ENCODE measurements around the gene TCFL5.
"Not testable (repeated sequence)": the region's sequence is repeated elsewhere in the genome, so short reads cannot be mapped to it uniquely, and the experiment has no call there.

Gene TCFL5

DNA sequence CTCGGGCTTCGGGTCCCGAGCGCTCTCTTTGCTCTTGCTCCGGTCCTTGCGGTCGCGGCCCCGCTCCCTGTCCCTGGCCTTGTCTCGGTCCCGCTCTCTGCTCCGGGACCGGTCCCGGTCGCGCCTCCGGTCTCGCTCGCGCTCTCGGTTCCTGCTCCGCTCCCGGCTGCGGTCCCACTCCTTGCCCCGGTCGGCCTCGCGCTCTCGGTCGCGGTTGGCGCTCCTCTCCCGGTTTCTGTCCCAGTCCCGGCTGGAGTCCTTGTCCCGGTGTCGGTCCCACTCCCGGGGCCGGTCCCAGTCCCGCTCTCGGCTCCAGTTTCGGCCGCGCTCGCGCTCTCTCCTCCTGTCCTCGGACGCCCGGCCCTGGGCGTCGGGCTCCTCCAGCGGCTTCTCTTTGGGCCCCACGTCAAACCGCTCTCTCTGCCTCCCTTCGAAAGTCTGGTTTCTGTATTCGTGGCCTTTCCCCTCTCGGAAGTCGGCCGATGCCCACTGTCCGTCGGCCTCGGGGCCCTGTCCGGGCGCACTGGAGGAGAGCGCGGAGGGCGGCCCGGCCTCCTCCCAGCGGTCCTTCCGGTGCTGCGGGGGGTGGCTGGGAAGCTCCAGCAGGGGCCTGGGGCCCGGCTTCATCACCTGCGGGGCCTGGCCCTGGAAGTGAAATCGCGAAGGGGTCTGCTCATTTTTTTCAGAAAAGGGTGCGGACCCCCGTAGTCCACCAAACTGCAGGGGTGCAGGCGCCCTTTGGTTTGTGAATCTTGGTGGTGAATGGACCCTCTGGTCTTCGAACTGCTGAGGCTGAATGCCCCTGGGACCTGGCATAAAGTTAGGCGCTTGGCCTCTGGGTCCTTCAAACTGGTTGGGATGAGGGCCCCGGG lies 17.9 kb upstream of the TCFL5 start:
- no peak for DNase-seq

DNA sequence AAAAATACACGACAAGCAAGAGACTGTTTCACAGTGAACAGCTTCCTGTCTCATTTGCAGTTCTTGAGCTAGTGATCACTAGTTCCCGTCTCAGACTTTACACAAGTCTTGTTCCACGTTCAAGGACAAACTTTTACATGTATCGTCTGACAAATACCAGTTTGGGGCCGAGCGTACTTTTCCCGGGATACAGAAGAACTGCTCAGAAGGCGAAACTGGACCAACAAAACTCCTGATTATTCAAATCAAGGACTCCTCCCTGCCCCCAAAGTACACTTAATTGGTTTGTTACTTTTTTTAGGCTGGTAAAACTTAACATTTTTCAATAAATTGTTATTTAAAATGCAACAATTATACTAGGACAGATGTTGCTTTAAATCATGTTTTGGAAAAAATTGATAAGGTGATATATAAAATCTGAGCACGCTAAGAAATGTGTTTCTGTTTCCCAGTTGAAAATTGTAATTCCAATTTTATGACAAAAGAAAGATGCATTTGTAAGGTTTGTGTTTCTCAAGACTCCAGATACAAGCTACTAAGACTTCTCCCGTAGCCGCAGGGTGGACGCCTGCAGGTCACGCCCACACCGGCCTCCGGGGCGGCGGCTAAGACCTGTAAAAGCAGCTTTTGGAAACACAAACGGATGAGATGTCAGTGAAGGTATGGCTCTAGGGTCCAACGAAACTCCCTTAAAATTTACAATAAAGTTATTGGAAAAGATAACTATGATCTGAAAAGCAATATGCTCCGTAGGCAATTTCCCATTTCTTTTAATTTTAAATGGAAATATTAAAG lies 16.8 kb upstream of the TCFL5 start:
- no peak for DNase-seq

GRCh38 chr20:62876902-62877816 lies 15.5 kb upstream of the TCFL5 start:
- DNase-seq, result no peak

DNA sequence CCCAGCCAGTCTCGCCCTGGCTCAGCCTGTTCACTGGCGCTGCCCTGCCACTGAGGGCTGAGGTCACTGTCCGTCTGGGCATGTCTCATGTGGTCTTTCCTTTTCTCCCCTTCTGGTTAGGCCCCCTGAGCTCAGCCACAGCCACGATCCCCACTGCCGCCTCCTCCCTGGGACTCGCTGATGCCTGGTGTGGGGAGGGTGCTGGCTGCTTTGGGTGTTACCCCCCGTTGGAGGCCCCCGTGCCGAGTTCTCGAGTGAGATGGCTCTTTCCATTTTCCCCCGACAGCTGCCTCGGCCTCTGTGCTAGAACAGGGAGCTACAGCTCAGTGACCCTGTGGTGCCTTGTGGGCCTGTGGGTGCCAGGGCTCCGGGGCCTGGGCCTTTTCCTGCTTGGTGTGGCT lies 14.9 kb upstream of the TCFL5 start:
- no peak for DNase-seq

DNA sequence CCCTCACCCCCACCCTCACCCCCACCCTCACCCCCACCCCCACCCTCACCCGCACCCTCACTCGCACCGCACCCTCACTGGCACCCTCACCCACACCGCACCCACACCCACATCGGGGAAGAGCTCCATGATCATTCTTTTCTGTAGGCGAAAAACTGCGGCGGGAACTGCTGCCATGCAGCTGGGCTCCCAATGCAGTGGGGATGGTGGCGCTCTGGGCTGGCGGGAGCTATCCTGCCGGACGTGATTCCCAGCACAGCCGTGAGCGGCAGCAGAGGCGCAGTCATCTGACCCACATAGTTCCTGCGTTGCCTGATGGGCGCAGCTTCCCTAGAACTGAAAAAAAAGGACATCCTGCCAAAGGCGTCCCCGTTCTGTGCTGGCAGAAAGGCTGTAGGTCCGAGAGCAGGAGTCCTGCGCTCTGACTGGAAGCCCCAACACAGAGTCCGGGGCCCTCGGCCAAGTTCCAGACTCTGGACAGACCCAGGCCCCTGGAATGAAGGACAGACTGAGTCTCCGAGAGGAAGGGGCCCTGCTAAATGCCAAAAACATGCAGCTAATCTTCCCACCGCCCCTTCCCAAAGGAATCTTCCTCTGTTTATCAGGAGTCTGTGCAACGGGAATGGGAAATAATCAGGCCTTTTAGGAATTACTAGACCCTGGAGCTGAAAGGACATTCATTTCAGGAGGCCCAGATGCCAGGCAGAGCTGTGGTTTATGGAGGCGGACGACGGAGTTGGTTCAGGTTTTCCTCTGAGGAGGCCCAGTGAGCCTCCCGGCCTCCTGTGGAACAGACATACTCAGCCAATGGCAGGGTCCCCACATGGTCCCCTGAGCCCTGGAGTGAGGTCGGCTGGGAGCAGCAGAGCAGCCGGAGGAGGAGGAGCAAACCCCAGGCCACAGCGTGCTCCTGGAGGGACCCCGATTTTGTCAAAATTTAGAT lies 14.1 kb upstream of the TCFL5 start:
- DNase-seq, result peak; percentile 84

DNA sequence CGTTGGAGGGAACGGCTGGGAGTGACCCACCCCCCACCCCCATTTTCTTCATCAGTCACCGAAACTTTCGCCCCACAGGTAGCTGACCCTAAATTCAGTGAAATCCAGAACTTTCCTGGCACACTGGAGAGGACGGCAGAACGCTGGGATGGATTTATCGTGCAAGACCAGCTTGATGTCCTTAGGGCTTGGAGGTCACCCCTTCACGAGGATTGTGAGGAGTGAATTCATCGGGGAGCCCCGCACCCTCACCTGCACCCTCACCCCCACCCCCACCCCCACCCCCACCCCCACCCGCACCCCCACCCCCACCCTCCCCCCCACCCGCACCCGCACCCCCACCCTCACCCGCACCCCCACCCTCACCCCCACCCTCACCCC lies 13.3 kb upstream of the TCFL5 start:
- no peak for DNase-seq

DNA sequence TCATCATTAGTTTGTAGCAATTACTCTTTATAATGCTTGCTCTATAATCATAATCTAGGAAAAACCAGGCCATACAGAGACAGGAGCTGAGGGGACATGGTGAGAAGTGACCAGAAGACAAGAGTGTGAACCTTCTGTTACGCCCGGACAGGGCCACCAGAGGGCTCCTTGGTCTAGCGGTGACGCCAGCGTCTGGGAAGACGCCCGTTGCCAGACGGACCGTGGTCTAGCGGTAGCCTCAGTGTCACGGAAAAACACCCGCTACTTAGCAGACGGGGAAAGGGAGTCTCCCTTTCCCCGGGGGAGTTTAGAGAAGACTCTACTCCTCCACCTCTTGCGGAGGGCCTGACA lies 12.0 kb upstream of the TCFL5 start:
- DNase-seq, result peak; percentile 10

GRCh38 chr20:62873280-62873679 lies 11.7 kb upstream of the TCFL5 start:
- no peak for DNase-seq

DNA sequence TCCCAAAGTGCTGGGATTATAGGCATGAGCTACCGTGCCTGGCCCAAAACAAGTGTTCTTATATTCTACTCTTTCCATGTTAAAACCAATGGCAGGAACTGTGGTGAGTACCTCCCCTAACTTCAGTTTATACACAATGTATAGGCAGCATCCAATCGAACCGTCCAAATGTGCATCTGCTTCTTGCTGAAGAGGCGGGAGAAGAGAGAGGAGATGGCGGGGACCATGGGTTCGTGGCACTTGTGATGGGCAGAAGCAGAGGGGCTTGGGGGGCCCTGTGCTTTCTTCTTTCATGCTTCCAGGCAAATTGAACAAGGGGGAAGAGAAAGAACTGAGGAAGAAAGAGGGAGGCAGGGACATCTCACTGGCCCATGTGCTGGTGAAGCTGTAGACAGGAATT lies 11.2 kb upstream of the TCFL5 start:
- no peak for DNase-seq

GRCh38 chr20:62872184-62872847 lies 10.7 kb upstream of the TCFL5 start:
- no peak for DNase-seq

DNA sequence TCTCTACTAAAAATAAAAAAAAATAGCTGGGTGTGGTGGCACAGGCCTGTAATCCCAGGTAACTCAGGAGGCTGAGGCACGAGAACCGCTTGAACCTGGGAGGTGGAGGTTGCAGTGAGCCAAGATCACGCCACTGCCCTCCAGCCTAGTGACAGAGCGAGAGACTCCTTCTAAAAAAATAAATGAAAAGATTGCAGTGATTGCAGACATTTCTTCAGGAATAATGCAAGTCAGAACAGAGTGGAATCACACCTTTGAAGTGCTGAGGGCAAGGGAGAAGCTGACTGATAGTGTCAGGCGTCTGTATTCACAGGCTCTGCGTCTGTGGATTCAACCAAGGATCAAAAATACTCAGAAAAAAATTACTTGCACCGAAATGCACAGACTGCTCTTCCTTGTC lies 2.6 kb upstream of the TCFL5 start:
- DNase-seq, result no peak

DNA sequence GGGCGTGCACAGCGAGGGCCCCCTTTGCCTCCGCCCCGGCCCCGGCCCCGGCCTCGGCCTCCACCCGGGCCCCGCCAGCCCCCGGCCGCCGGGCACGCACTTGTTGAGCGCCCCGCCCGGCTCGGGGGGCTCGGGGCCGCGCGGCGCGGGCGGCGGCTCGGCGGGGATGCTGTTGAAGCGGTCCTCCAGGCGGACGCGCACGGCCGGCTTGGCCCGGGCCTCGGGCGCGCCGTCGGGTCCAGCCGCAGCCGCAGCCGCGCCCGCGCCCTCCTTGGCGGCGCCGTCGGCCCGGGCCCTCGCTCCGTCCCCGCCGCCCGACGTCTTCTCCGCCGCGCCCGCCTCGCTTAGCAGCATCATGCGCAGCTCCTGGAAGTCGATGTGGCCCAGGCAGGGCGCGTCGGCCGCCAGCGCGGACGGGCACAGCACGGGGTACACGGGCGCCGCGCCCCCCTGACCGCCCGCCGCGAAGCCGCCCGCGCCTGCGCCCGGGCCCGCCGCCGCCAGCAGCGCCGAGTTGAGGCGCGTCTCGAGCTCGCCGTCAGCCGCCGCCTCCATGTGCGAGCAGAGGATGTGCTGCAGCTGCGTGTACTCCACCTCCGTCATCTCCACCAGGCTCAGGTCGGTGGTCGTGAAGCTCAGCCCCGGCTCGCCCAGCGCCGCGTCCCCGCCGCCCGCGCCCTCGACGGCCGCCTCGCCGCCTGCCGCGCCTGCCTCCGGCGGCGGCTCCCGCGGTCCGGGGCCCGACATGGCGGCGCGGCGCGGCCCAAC lies 514 bp downstream of the TCFL5 start:
- peak; percentile 10 for DNase-seq

- no peak for DNase-seq
Observed at GRCh38 chr20:62860391-62860923, 1.2 kb downstream of the TCFL5 start.

- DNase-seq, result no peak
Observed at GRCh38 chr20:62859721-62860120, 1.9 kb downstream of the TCFL5 start.

DNA sequence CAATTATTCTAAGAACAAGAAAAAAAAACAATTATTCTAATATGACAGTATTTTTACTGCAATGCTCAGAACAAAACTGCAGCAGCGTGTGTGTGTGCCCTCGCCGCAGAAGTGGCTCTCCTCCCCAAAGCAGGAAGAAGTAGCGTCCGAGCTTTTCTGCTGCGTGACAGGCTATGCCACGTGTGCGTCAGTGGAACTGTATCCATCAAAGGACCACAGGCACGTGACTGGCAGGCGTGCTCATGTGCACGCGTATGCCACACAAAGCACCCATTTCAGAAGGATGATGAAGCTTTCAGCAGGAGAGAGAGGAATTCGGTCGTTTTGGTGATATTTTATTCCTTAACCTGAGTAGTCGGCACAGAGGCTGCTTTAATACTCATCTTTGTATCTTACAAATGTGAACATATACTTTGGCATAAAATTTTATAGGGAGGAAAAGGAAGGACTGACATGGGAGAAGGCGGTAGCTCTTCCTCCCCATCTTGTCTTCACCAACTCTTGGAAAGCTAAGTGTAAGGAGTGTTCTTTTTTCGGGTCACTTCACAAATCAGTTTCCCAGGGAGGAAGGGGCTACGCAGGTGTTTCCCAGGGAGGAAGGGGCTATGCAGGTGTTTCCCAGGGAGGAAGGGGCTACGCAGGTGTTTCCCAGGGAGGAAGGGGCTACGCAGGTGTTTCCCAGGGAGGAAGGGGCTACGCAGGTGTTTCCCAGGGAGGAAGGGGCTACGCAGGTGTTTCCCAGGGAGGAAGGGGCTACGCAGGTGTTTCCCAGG lies 3.4 kb downstream of the TCFL5 start:
- no peak for DNase-seq

GRCh38 chr20:62856931-62857619 lies 4.5 kb downstream of the TCFL5 start:
- no peak for DNase-seq

DNA sequence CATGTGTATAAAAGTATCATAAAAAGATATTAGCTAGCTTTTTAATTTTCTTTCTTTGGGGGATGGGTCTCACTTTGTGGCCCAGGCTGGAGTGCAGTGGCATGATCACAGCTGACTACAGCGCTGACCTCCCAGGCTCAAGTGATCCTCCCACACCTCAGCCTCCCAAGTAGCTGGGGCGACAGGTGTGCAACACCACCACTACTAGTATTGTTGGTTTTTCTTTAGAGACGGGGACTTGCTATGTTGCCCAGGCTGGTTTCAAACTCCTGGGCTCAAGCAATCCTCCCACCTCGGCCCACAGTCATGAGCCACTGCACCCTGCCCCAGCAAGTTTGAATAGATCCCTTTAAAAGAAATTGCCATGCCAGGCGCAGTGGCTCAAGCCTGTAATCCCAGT lies 6.5 kb downstream of the TCFL5 start:
- no peak for DNase-seq

GRCh38 chr20:62854121-62854520 lies 7.5 kb downstream of the TCFL5 start:
- no peak for DNase-seq

GRCh38 chr20:62853304-62853703 lies 8.3 kb downstream of the TCFL5 start:
- not testable (repeated sequence) for DNase-seq
